Fibroblast of mammary gland (primary cell): Measurements from ENCODE around the gene TVP23B.

Experiments
- DNase-seq: peaks from one replicate; pipeline ENCODE4 v3.0.0-alpha.2; 2010; ENCODE audit warnings: low read depth
- H3K4me3 ChIP-seq: 2 replicates; pipeline ENCODE4 v1.5.1; 2011; ENCODE audit warnings: low read depth, mild to moderate bottlenecking, low read length, moderate library complexity; ENCODE audit not compliant: control insufficient read depth
- CTCF ChIP-seq: conservative IDR thresholded peaks from 2 replicates; pipeline ENCODE4 v1.5.1; 2011; ENCODE audit warnings: low read depth, low read length, inconsistent platforms; ENCODE audit not compliant: control insufficient read depth, insufficient read depth

The TVP23B gene

DNA sequence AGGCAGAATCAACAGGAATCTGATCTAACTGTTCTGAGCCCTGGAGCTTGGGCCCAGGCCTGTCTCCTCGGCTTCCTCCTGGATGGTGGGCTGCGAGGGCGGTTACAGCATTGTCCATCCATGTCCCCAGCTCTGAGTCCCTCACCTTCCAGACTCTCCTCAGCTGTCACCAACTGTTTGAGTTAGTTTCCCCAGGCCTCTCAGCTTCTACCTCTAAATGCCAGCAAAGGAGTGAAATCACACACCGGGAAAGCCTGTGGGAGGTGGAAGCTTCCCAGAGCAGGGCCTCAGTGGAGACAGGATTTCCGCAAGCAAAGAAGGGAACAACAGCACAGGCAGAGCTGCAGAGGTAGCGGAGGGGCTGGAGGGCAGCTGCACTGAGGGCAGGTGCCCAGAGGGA is 67.5 kb downstream of the TVP23B start:
- no peak for DNase-seq
- TF ChIP-seq CTCF, result no peak
- no peak overlapping the region for H3K4me3 ChIP-seq

DNA sequence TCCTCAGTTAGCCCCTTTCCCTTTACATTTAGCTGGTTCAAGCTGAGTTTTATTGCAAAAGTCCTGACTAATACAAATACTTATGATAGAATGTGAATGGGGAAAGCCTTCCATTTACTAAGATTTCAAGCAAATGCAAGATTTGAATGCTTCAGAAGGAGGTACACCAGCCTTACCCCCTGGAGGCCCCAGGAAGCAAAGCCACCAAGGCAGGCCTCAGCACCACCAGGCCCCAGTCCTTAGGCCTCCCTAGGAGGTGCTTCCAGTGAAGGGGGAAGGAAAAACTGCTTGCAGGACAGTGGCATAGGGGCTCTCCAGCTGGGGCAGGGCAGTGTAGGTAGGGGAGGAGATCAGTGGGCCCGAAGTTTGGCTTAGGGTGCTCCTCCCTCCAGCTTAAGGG is 69.7 kb downstream of the TVP23B start:
- H3K4me3 ChIP-seq, result no peak overlapping the region
- DNase-seq, result no peak
- TF ChIP-seq CTCF, result no peak

DNA sequence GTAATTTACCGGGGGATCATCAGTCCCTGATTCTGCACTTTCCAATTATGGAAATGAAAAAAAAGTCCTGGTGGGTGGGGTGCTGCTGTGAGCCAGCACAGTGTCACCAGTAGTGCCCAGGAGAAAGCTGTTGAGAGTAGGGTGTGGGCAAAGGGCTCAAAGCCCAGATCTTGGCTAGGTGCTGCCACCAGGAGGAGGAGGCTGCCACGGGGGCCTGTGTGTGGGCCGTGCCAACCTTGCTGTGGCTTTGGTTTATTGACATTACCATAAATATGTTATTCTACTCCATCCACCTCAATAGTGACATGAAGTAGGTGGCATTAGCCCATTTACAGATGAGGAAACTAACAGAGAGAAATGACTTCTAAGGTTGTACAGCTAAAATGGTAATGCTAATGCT is 70.2 kb downstream of the TVP23B start:
- DNase-seq, result no peak
- TF ChIP-seq CTCF, result no peak
- no peak overlapping the region for H3K4me3 ChIP-seq

- no peak for DNase-seq
- H3K4me3 ChIP-seq, result no peak overlapping the region
- TF ChIP-seq CTCF, result no peak
Observed at GRCh38 chr17:18854956-18855355, 74.0 kb downstream of the TVP23B start.

- peak overlapping the region; percentile 86 for H3K4me3 ChIP-seq
- DNase-seq, result peak; percentile 94
- TF ChIP-seq CTCF, result no peak
Observed at GRCh38 chr17:18855831-18856569, 75.0 kb downstream of the TVP23B start.
